GM08714 (cell line): ENCODE measurements around the gene CACNA1B.

Source experiments
- H3K4me3 ChIP-seq: fragments of 200-500 bp; sonication (Bioruptor generic); 2 replicates; pipeline ENCODE4 v1.5.1; 2014; ENCODE audit warnings: mild to moderate bottlenecking, low read length, inconsistent platforms
- ZNF274 ChIP-seq: IDR thresholded peaks from 2 replicates; pipeline ENCODE4 v1.6.1; 2012; ENCODE audit warnings: mild to moderate bottlenecking, low read depth, low read length

CACNA1B gene

GRCh38 chr9:137838576-137838975 lies 39.0 kb upstream of the CACNA1B start:
- no peak for TF ChIP-seq ZNF274

GRCh38 chr9:137843355-137843754 lies 34.2 kb upstream of the CACNA1B start:
- TF ChIP-seq ZNF274 = no peak
- no peak overlapping the region for H3K4me3 ChIP-seq

More at GRCh38 chr9:137838576-137838975, 39.0 kb upstream of the CACNA1B start:
- no peak overlapping the region for H3K4me3 ChIP-seq

DNA sequence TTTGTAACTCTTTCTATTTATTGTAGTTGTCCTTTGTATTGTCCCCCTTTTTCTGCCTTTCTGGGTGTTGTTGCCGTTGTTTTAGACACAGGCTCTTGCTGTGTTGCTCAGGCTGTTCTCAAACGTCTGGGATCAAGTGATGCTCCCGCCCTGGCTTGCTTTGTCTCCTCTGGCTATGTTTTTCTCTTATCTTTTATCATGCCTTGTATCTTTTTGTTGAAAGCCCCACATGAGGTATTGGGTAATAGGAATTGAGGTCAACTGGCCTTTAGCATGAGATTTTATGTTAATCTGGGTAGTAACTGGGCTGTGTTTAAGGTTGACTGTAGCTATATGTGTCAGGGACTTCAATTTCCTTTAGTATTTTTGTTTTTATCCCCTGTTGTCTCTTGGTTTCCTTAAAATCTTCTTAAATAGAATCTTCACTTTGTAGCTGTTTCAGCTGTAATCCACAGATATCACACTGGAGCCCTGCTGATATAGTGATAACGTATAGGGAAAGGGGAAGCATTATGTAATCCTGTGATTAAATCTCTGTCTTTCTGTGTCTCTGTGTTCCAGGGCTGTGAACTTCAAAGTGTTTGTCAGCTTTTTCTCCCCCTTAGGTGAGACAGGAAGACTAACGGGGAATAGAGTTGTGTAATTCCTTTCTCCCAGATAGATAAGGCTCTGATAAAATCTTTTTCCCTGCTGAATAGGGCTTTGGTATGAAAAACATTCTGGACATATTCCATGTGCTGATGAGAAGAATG lies 25.9 kb upstream of the CACNA1B start:
- no peak overlapping the region for H3K4me3 ChIP-seq
- TF ChIP-seq ZNF274 = no peak

- no peak for TF ChIP-seq ZNF274
- H3K4me3 ChIP-seq = no peak overlapping the region
These were observed 24.1 kb upstream of the CACNA1B start for GRCh38 chr9:137853392-137853995.

GRCh38 chr9:137860361-137860760 lies 17.2 kb upstream of the CACNA1B start:
- no peak for TF ChIP-seq ZNF274
- H3K4me3 ChIP-seq = no peak overlapping the region

DNA sequence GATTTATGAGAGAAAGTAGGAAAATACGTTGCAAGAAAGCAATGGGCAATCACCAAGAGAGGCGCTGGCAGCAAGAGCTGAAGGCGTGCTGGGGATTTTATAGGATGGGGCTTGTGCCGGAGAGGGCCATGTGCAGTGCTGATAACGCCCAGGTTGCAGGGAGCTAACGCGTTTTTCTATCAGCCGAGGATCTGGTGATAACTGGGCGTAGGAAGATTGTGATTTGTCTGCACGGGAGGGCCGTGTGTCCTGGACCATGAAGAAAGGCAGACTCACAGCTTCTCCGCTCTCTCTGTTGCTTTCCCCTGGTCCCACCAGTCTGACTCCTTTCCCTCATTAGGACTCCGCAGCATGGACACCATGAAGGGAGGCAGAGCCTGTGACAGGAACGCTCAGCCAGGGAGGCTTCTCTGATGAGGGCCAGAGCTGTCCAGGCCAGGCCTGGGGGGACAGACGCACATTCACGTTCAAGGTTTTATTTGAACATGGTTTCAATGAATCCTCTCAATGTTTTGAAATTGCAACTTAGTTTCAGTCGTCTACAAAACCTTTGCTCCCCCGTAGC lies 11.9 kb upstream of the CACNA1B start:
- TF ChIP-seq ZNF274 = no peak
- H3K4me3 ChIP-seq = no peak overlapping the region

DNA sequence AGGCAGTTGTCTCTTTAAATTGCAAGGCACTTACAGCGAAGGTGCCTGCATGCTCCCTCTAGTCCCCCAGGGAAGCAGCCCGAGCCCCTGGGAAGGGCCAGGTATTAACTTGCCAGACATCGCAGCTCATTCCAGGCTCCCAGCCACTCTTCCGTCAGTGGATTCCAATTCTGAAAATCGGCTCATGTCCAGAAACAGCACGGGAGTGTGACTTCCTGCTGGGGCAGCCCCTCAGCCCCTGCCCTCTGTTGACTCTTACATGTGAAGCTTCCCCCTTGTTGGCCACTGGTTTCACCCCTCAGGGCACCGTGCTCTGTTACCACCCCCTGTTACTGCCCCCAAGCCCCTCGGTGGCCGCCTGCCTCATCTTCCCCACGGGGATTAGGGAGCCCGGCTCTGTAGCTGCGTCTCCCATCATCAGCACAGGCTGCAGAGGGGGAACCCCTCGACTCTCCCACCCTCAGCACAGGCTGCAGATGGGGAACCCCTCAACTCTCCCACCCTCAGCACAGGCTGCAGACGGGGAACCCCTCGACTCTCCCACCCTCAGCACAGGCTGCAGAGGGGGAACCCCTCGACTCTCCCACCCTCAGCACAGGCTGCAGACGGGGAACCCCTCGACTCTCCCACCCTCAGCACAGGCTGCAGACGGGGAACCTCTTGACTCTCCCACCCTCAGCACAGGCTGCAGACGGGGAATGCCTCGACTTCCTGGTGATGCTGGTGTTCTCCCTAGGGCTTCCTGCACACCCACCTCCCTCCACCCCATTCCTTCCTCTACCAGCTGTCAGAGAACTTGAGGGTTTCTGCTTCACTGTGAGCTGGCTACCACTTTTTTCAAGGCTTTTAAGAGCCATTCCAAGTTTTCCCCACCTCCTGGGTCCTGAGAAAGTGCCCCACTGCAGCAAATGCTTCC lies 11.1 kb upstream of the CACNA1B start:
- H3K4me3 ChIP-seq = no peak overlapping the region
- TF ChIP-seq ZNF274 = no peak

- TF ChIP-seq ZNF274 = no peak
- H3K4me3 ChIP-seq = no peak overlapping the region
These were observed 7.2 kb upstream of the CACNA1B start for GRCh38 chr9:137870432-137870831.

DNA sequence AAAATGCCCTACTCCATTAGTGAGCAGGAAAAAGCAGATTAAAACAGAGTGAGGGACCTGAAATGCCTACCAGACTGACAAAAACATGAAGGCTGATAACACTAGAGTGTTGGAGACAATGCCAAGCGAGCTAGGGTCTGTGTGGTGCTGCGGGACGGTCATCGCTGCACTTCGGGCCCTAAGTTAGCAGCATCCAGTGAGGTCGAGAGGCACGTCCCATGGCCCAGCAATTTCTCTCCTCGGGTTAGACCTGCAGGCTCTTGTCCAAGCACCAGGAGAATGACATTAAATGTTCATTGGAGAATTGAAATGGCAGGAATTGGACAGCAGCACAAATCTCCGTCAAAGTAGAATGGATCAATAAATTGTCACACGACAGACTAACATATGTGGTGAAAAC lies 5.3 kb upstream of the CACNA1B start:
- H3K4me3 ChIP-seq = no peak overlapping the region
- TF ChIP-seq ZNF274 = no peak

GRCh38 chr9:137873408-137873807 lies 4.2 kb upstream of the CACNA1B start:
- TF ChIP-seq ZNF274 = no peak
- H3K4me3 ChIP-seq = no peak overlapping the region

GRCh38 chr9:137873858-137874362 lies 3.7 kb upstream of the CACNA1B start:
- TF ChIP-seq ZNF274 = no peak
- H3K4me3 ChIP-seq = no peak overlapping the region

GRCh38 chr9:137875354-137875753 lies 2.2 kb upstream of the CACNA1B start:
- TF ChIP-seq ZNF274 = no peak

GRCh38 chr9:137875846-137876245 lies 1.7 kb upstream of the CACNA1B start:
- H3K4me3 ChIP-seq = no peak overlapping the region
- no peak for TF ChIP-seq ZNF274

More at GRCh38 chr9:137875354-137875753, 2.2 kb upstream of the CACNA1B start:
- no peak overlapping the region for H3K4me3 ChIP-seq

DNA sequence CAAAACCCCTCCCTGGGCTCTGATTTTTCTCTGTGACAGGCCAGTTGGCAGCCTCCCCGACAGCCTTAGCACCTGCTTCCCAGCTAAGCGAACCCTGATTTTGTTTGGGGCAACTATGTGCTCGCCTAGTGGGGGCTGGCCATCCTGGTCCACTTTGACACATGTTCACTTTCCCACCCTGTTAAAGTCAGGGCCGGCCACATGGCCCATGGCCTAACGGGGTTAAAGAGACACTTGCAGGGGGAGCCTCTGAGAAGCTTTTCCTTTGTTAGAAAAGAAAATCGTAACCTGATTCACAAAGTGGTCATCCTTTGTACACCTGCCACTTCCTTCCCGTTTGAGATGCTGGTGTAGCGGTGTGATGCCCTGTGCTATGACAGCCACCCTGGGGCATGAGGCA lies 1.3 kb upstream of the CACNA1B start:
- TF ChIP-seq ZNF274 = no peak

More for the DNA sequence above, 1.3 kb upstream of the CACNA1B start:
- H3K4me3 ChIP-seq = no peak overlapping the region
